Vagina (tissue), 2 donors: ENCODE results near the gene DAPK2.

Source experiments
- POLR2A ChIP-seq, 2 donors: fragments of 450-650 bp; IDR thresholded peaks; one replicate each; pipeline ENCODE4 v1.6.1; 2017; ENCODE audit warnings: antibody characterized with exemption in 2 of 2, mild to moderate bottlenecking in 2 of 2, moderate library complexity in 2 of 2
- TF ChIP-seq, protein P1 (sequence below), 3 experiments: fragments of 450-650 bp in 2 of 3; fragments of 200-600 bp in 1 of 3; sonication (generic) in 1 of 3; IDR thresholded peaks; one replicate each; pipeline ENCODE4 v1.5.1; 2017 to 2019; ENCODE audit warnings: antibody characterized with exemption in 3 of 3, mild to moderate bottlenecking in 2 of 3, moderate library complexity in 2 of 3

DNA sequence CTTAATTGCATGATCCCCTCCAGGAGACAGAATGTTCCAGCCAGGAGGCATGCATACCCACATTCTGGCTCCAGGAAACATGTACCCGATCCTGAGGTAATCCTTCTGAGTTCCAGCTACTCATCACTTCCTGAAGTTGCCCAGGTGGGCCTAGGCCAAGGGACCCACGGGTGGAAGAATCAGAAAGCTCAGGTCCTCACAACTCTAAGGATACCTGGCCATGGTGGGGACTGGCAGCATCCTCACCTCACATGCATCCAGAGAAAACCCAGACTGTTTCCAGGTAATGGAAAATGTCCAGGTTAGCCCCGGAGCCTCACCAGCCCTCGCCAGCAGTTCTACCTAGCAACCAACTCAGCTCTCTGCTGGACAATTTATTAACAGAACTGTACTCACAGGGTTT lies 78.2 kb downstream of the DAPK2 start:
- TF ChIP-seq, protein P1, sequence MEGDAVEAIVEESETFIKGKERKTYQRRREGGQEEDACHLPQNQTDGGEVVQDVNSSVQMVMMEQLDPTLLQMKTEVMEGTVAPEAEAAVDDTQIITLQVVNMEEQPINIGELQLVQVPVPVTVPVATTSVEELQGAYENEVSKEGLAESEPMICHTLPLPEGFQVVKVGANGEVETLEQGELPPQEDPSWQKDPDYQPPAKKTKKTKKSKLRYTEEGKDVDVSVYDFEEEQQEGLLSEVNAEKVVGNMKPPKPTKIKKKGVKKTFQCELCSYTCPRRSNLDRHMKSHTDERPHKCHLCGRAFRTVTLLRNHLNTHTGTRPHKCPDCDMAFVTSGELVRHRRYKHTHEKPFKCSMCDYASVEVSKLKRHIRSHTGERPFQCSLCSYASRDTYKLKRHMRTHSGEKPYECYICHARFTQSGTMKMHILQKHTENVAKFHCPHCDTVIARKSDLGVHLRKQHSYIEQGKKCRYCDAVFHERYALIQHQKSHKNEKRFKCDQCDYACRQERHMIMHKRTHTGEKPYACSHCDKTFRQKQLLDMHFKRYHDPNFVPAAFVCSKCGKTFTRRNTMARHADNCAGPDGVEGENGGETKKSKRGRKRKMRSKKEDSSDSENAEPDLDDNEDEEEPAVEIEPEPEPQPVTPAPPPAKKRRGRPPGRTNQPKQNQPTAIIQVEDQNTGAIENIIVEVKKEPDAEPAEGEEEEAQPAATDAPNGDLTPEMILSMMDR (IDR thresholded peaks at IDR 0.05) = no peak
- TF ChIP-seq POLR2A (IDR thresholded peaks at IDR 0.05) = no peak
